GM23338 (cell line): ENCODE measurements around the gene PRR11. TPM values are rescaled to one million over a fixed set of nuclear protein-coding genes. Genes with fewer than 3 reads are reported as not detected.

ENCODE experiments used
- ATAC-seq: fragments of 200-7000 bp; cut with Tn5 transposase; 3 replicates; pipeline ENCODE4 v1.9.1; 2020
- DNase-seq: peaks from one replicate; pipeline ENCODE4 v3.0.0-alpha.2; 2015; ENCODE audit warnings: low spot score
- H2AFZ ChIP-seq: fragments of 200-600 bp; sonication (generic); 2 replicates; pipeline ENCODE4 v1.8.0; 2016; ENCODE audit warnings: antibody characterized with exemption, mild to moderate bottlenecking, moderate library complexity
- H3F3A ChIP-seq: fragments of 200-600 bp; sonication (generic); replicated peaks from 2 replicates; pipeline ENCODE4 v1.8.0; 2017; ENCODE audit warnings: antibody characterized with exemption, mixed run types, low read depth
- H3K27ac ChIP-seq: fragments of 200-600 bp; sonication (generic); 2 replicates; pipeline ENCODE4 v1.6.1; 2016; ENCODE audit warnings: low read depth
- H3K27me3 ChIP-seq: fragments of 200-600 bp; sonication (generic); 2 replicates; pipeline ENCODE4 v1.8.0; 2016; ENCODE audit warnings: mild to moderate bottlenecking, mixed run types, moderate library complexity; ENCODE audit not compliant: insufficient read depth
- H3K36me3 ChIP-seq: fragments of 200-600 bp; sonication (generic); 2 replicates; pipeline ENCODE4 v1.8.0; 2016; ENCODE audit warnings: mild to moderate bottlenecking; ENCODE audit not compliant: insufficient read depth
- H3K4me1 ChIP-seq: fragments of 200-600 bp; sonication (generic); 2 replicates; pipeline ENCODE4 v1.8.0; 2016; ENCODE audit warnings: mild to moderate bottlenecking, moderate library complexity; ENCODE audit not compliant: insufficient read depth
- H3K4me2 ChIP-seq: fragments of 200-600 bp; sonication (generic); 2 replicates; pipeline ENCODE4 v1.7.1; 2017; ENCODE audit warnings: mixed run types
- H3K4me3 ChIP-seq: fragments of 200-600 bp; sonication (generic); 2 replicates; pipeline ENCODE4 v1.6.1; 2016; ENCODE audit warnings: mixed run types
- H3K79me2 ChIP-seq: fragments of 200-600 bp; sonication (generic); replicated peaks from 2 replicates; pipeline ENCODE4 v1.8.0; 2017; ENCODE audit warnings: mild to moderate bottlenecking; ENCODE audit not compliant: insufficient read depth
- H3K9me2 ChIP-seq: fragments of 200-600 bp; sonication (generic); 2 replicates; pipeline ENCODE4 v1.8.0; 2017; ENCODE audit not compliant: insufficient read depth
- H4K20me1 ChIP-seq: fragments of 200-600 bp; sonication (generic); replicated peaks from 2 replicates; pipeline ENCODE4 v1.8.0; 2017; ENCODE audit warnings: mild to moderate bottlenecking; ENCODE audit not compliant: insufficient read depth
- H3K27ac Mint-ChIP-seq: 2 replicates; pipeline ENCODE4 v1.8.0; 2020; ENCODE audit warnings: inconsistent platforms, mild to moderate bottlenecking, moderate library complexity, mixed read lengths
- H3K27me3 Mint-ChIP-seq: 3 replicates; pipeline ENCODE4 v1.8.0; 2022; ENCODE audit warnings: low read depth, mild to moderate bottlenecking, moderate library complexity, mixed read lengths, inconsistent platforms; ENCODE audit not compliant: insufficient read depth, poor library complexity
- H3K36me3 Mint-ChIP-seq: 3 replicates; pipeline ENCODE4 v1.8.0; 2021; ENCODE audit warnings: low read depth, mild to moderate bottlenecking, inconsistent platforms, moderate library complexity, mixed read lengths
- H3K4me1 Mint-ChIP-seq: 3 replicates; pipeline ENCODE4 v1.8.0; 2020; ENCODE audit warnings: mild to moderate bottlenecking, inconsistent platforms, mixed read lengths
- H3K4me3 Mint-ChIP-seq: 3 replicates; pipeline ENCODE4 v1.8.0; 2021; ENCODE audit warnings: moderate library complexity, mild to moderate bottlenecking, inconsistent platforms, mixed read lengths
- H3K9me3 Mint-ChIP-seq: 3 replicates; pipeline ENCODE4 v1.8.0; 2020; ENCODE audit warnings: moderate library complexity, mild to moderate bottlenecking, inconsistent platforms, mixed read lengths
- CREB1 ChIP-seq: fragments of 250-450 bp; sonication (Bioruptor Pico); IDR thresholded peaks from 2 replicates; pipeline ENCODE4 v1.5.0; 2020; ENCODE audit warnings: low read depth, mild to moderate bottlenecking, moderate library complexity
- ETS1 ChIP-seq: IDR thresholded peaks from 2 replicates; pipeline ENCODE4 v1.6.1; 2016; ENCODE audit warnings: antibody characterized with exemption
- EZH2 ChIP-seq: fragments of 200-600 bp; sonication (generic); IDR thresholded peaks from one replicate; pipeline ENCODE4 v1.8.0; 2017; ENCODE audit warnings: antibody characterized with exemption, mild to moderate bottlenecking, low read depth; ENCODE audit not compliant: unreplicated experiment
- POLR2AphosphoS5 ChIP-seq: IDR thresholded peaks from 2 replicates; pipeline ENCODE4 v1.6.1; 2016; ENCODE audit warnings: antibody characterized with exemption, low read depth
- ZNF114 ChIP-seq: fragments of 250-450 bp; sonication (Bioruptor Pico); IDR thresholded peaks from 2 replicates; pipeline ENCODE4 v1.5.0; 2020; ENCODE audit warnings: mild to moderate bottlenecking, moderate library complexity
- ZNF331 ChIP-seq: fragments of 250-450 bp; sonication (Bioruptor Pico); IDR thresholded peaks from 2 replicates; pipeline ENCODE4 v1.5.0; 2020; ENCODE audit warnings: low read depth, mild to moderate bottlenecking, moderate library complexity
- ZNF462 ChIP-seq: fragments of 250-450 bp; sonication (Bioruptor Pico); IDR thresholded peaks from 2 replicates; pipeline ENCODE4 v1.5.0; 2020; ENCODE audit warnings: mild to moderate bottlenecking, moderate library complexity
- polyA plus RNA-seq: library from polyadenylated mRNA; unstranded; fragments of >200 nt; fragmentation: Nextera tagmentation; extraction: Ambion mirVana; gene quantifications from 2 replicates; pipeline ENCODE4 v1.2.1, GENCODE V29; 2016
- total RNA-seq: library from RNA; depleted of rRNA; stranded (reverse); fragments of >200 nt; shearing (Covaris generic); gene quantifications from 2 replicates; pipeline ENCODE4 v1.2.3, GENCODE V29; 2014

Gene PRR11
- total and polyA plus RNA-seq, 2 experiments from 2014 or later, result 42.7 to 55.9 TPM

- no peak for TF ChIP-seq ZNF462
Observed at GRCh38 chr17:59115474-59115873, 40.1 kb upstream of the PRR11 start (continued).

GRCh38 chr17:59121901-59122480 lies 33.6 kb upstream of the PRR11 start:
- DNase-seq (no peak), ATAC-seq (no peak)
- no peaks in the 10 kb centered on the region for H3K4me1 Mint-ChIP-seq
- peaks cover 44% of the 10 kb centered on the region for H3K36me3 Mint-ChIP-seq
- H3K4me3 ChIP-seq, result no peak overlapping the region
- H3K27me3 ChIP-seq, result no peaks in the 10 kb centered on the region
- no peaks in the 10 kb centered on the region for H3F3A ChIP-seq
- H3K9me2 ChIP-seq, result no peaks in the 10 kb centered on the region
- H3K4me1 ChIP-seq, result no peaks in the 10 kb centered on the region
- TF ChIP-seq CREB1 (CRISPR knock-in tag), result no peak
- no peak for TF ChIP-seq ZNF114 (CRISPR knock-in tag)
- no peak for TF ChIP-seq POLR2AphosphoS5
- no peak for TF ChIP-seq ZNF331 (CRISPR knock-in tag)
- no peak for TF ChIP-seq EZH2
- no peak for TF ChIP-seq ETS1
- no peak overlapping the region for H3K27ac ChIP-seq
- H3K27me3 Mint-ChIP-seq, result peaks cover 2% of the 10 kb centered on the region
- no peaks in the 10 kb centered on the region for H3K9me3 Mint-ChIP-seq
- no peak overlapping the region for H2AFZ ChIP-seq
- no peak overlapping the region for H3K4me2 ChIP-seq
- peaks cover 8% of the 10 kb centered on the region for H3K36me3 ChIP-seq
- peaks cover 14% of the 10 kb centered on the region for H4K20me1 ChIP-seq
- H3K4me3 Mint-ChIP-seq, result no peak overlapping the region
- no peak overlapping the region for H3K27ac Mint-ChIP-seq
- H3K79me2 ChIP-seq, result peaks cover 44% of the 10 kb centered on the region
